ENCODE data around the gene COTL1. TPM values are rescaled to one million over a fixed set of nuclear protein-coding genes. Genes with fewer than 3 reads are reported as not detected.

COTL1 gene
- total RNA-seq, 1 donor from 2014 or later, result 37.6 TPM

- TF ChIP-seq CTCF (IDR thresholded peaks at IDR 0.05; ENCODE audit: unreplicated experiment), result no peak
- H3K27ac Mint-ChIP-seq, result no peak overlapping the region
- DNase-seq (ENCODE audit: low spot score, unreplicated experiment), result no peak
- H3K4me3 Mint-ChIP-seq (ENCODE audit: low read depth), result no peak overlapping the region
- H3K36me3 Mint-ChIP-seq (ENCODE audit: insufficient read depth), result peaks cover 32% of the 10 kb centered on the region
- no peaks in the 10 kb centered on the region for H3K27me3 Mint-ChIP-seq
- H3K4me1 Mint-ChIP-seq (ENCODE audit: low read depth), result no peaks in the 10 kb centered on the region
- H3K9me3 Mint-ChIP-seq (ENCODE audit: low read depth), result no peaks in the 10 kb centered on the region
Observed at GRCh38 chr16:84661418-84662060, 43.7 kb upstream of the COTL1 start.

- H3K4me3 Mint-ChIP-seq (ENCODE audit: low read depth), result no peak overlapping the region
- H3K27me3 Mint-ChIP-seq, result no peaks in the 10 kb centered on the region
- no peaks in the 10 kb centered on the region for H3K9me3 Mint-ChIP-seq (ENCODE audit: low read depth)
- H3K27ac Mint-ChIP-seq, result no peak overlapping the region
- H3K4me1 Mint-ChIP-seq (ENCODE audit: low read depth), result no peaks in the 10 kb centered on the region
- TF ChIP-seq CTCF (IDR thresholded peaks at IDR 0.05; ENCODE audit: unreplicated experiment), result no peak
- peaks cover 31% of the 10 kb centered on the region for H3K36me3 Mint-ChIP-seq (ENCODE audit: insufficient read depth)
- no peak for DNase-seq (ENCODE audit: low spot score, unreplicated experiment)
Observed at GRCh38 chr16:84660973-84661372, 43.1 kb upstream of the COTL1 start.

GRCh38 chr16:84659656-84660300 is 41.9 kb upstream of the COTL1 start:
- Mint-ChIP-seq H3K4me3 (ENCODE audit: low read depth) (no peak overlapping the region), H3K27ac (no peak overlapping the region), H3K4me1 (ENCODE audit: low read depth) (no peaks in the 10 kb centered on the region), H3K9me3 (ENCODE audit: low read depth) (no peaks in the 10 kb centered on the region), H3K36me3 (ENCODE audit: insufficient read depth) (peaks cover 34% of the 10 kb centered on the region), H3K27me3 (no peaks in the 10 kb centered on the region)
- no peak for DNase-seq (ENCODE audit: low spot score, unreplicated experiment)
- no peak for TF ChIP-seq CTCF (IDR thresholded peaks at IDR 0.05; ENCODE audit: unreplicated experiment)

- no peak for TF ChIP-seq CTCF (IDR thresholded peaks at IDR 0.05; ENCODE audit: unreplicated experiment)
- Mint-ChIP-seq H3K9me3 (ENCODE audit: low read depth) (no peaks in the 10 kb centered on the region), H3K4me1 (ENCODE audit: low read depth) (no peaks in the 10 kb centered on the region), H3K27ac (no peak overlapping the region), H3K27me3 (no peaks in the 10 kb centered on the region), H3K4me3 (ENCODE audit: low read depth) (no peak overlapping the region), H3K36me3 (ENCODE audit: insufficient read depth) (peaks cover 30% of the 10 kb centered on the region)
- no peak for DNase-seq (ENCODE audit: low spot score, unreplicated experiment)
Observed at GRCh38 chr16:84658690-84659089, 40.8 kb upstream of the COTL1 start.

GRCh38 chr16:84657229-84657837 is 39.5 kb upstream of the COTL1 start:
- Mint-ChIP-seq H3K36me3 (ENCODE audit: insufficient read depth) (peaks cover 31% of the 10 kb centered on the region), H3K27ac (no peak overlapping the region)

More at GRCh38 chr16:84657229-84657837, 39.5 kb upstream of the COTL1 start:
- Mint-ChIP-seq H3K27me3 (no peaks in the 10 kb centered on the region), H3K9me3 (ENCODE audit: low read depth) (no peaks in the 10 kb centered on the region), H3K4me3 (ENCODE audit: low read depth) (no peak overlapping the region), H3K4me1 (ENCODE audit: low read depth) (no peaks in the 10 kb centered on the region)
- no peak for DNase-seq (ENCODE audit: low spot score, unreplicated experiment)
- TF ChIP-seq CTCF (IDR thresholded peaks at IDR 0.05; ENCODE audit: unreplicated experiment), result no peak
